ENCODE data around the gene SPATA4.
"Not testable (repeated sequence)": the region's sequence is repeated elsewhere in the genome, so short reads cannot be mapped to it uniquely, and the experiment has no call there.

The SPATA4 gene

GRCh38 chr4:176229645-176230044, 34.3 kb upstream of the SPATA4 start:
- no peak for DNase-seq (ENCODE audit: low read depth)
- TF ChIP-seq, protein P1, sequence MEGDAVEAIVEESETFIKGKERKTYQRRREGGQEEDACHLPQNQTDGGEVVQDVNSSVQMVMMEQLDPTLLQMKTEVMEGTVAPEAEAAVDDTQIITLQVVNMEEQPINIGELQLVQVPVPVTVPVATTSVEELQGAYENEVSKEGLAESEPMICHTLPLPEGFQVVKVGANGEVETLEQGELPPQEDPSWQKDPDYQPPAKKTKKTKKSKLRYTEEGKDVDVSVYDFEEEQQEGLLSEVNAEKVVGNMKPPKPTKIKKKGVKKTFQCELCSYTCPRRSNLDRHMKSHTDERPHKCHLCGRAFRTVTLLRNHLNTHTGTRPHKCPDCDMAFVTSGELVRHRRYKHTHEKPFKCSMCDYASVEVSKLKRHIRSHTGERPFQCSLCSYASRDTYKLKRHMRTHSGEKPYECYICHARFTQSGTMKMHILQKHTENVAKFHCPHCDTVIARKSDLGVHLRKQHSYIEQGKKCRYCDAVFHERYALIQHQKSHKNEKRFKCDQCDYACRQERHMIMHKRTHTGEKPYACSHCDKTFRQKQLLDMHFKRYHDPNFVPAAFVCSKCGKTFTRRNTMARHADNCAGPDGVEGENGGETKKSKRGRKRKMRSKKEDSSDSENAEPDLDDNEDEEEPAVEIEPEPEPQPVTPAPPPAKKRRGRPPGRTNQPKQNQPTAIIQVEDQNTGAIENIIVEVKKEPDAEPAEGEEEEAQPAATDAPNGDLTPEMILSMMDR (conservative IDR thresholded peaks at IDR 0.05; ENCODE audit: low read depth, low read length): no peak
- no peak overlapping the region for H3K4me3 ChIP-seq (ENCODE audit: low read length)

DNA sequence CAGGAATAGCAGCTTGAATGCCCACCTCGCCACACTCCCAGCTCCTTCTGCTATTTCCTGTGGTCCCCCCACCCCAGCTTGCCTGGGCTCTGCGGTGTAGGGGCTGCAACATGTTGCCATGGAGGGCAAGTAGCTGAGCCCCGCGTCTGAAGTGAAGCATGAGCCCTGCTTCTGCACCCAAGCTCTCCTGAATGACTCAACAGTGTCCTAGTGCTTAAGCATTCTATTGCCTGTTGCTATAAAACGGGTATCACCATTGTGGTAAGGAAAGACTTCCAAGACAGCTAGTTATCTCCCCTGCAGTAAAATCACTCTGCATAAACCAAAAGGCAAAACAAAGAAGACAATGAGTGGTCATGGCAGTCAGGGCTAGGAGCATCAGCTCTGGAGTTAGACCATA, 31.4 kb upstream of the SPATA4 start:
- H3K4me3 ChIP-seq (ENCODE audit: low read length): no peak overlapping the region
- DNase-seq (ENCODE audit: low read depth): no peak
- TF ChIP-seq, protein P1 (conservative IDR thresholded peaks at IDR 0.05; ENCODE audit: low read depth, low read length): no peak

DNA sequence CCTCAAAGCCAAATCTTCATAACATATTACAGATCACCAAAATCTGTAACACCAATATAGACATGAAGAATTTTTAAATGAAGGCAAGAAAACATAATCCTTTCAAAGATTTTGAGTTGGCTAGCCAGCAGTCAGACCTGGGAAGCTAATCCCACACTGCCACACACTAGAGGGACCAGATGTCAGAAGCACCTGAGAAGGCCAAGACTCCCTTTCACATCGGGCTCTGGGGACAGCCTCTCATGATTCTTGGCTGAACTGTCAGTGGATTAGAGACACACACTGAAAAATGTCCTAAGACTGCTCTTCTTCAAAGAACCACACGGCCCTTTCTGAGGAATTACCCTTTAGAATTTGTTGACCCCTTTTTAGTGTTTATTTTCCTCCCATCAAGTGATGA, 28.2 kb upstream of the SPATA4 start:
- DNase-seq (ENCODE audit: low read depth): no peak
- TF ChIP-seq, protein P1 (conservative IDR thresholded peaks at IDR 0.05; ENCODE audit: low read depth, low read length): no peak
- H3K4me3 ChIP-seq (ENCODE audit: low read length): no peak overlapping the region

GRCh38 chr4:176222149-176222548, 26.8 kb upstream of the SPATA4 start:
- H3K4me3 ChIP-seq (ENCODE audit: low read length): no peak overlapping the region
- DNase-seq (ENCODE audit: low read depth): no peak
- TF ChIP-seq, protein P1 (conservative IDR thresholded peaks at IDR 0.05; ENCODE audit: low read depth, low read length): no peak

GRCh38 chr4:176217510-176217909, 22.1 kb upstream of the SPATA4 start:
- DNase-seq (ENCODE audit: low read depth): no peak
- no peak overlapping the region for H3K4me3 ChIP-seq (ENCODE audit: low read length)
- TF ChIP-seq, protein P1 (conservative IDR thresholded peaks at IDR 0.05; ENCODE audit: low read depth, low read length): no peak

GRCh38 chr4:176212351-176212750, 17.0 kb upstream of the SPATA4 start:
- not testable (repeated sequence) for DNase-seq (ENCODE audit: low read depth); H3K4me3 ChIP-seq (ENCODE audit: low read length)

DNA sequence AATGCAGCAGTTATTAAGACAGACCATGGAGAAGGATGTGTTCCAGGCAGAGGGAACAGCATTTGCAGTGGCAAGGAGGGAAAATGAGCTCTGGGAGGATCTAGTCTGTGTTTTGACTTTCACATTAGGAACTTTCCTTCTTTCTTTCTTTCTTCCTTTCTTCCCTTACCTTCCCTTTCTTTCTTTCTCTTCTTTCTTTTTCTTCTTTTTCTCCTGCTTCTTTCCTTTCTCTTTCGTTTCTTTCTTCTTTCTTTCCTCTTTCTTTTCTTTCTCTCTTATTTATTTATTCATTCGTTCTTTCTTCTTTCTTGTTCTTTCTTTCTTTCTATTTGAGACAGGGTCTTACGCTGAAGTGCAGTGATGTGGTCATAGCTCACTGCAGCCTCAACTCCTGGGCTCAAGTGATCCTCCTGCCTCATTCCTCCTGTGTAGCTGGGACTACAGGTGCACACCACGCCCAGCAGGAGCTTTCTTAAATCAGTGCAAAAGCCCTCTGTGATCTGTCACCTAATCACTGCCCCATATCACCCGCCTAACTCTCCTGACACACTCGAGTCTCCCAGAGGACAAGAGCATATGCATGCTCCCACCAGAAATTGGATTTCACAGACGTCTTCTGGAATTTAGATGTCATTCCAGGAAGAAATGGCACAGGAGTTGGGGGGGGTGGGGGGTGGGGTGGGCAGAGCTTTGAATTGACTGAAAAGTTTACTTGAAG, 15.4 kb upstream of the SPATA4 start:
- no peak for DNase-seq (ENCODE audit: low read depth)
- TF ChIP-seq, protein P1 (conservative IDR thresholded peaks at IDR 0.05; ENCODE audit: low read depth, low read length): no peak
- H3K4me3 ChIP-seq (ENCODE audit: low read length): no peak overlapping the region

Data from retinal pigment epithelial cell (primary cell).